Glutamatergic neuron (in vitro differentiated cells): Measurements from ENCODE around the gene TSPAN12. TPM values are rescaled to one million over a fixed set of nuclear protein-coding genes. Genes with fewer than 3 reads are reported as not detected.
A peak's percentile ranks its signal among the peaks of the same experiment; 100 is the strongest.

Experiments used
- DNase-seq: peaks from one replicate; pipeline ENCODE4 v3.0.0; 2022
- H3K27ac Mint-ChIP-seq: one replicate; pipeline ENCODE4 v1.8.0; 2020; ENCODE audit warnings: mild to moderate bottlenecking, mixed read lengths, inconsistent platforms; ENCODE audit not compliant: unreplicated experiment
- H3K27me3 Mint-ChIP-seq: one replicate; pipeline ENCODE4 v1.8.0; 2020; ENCODE audit warnings: mild to moderate bottlenecking, moderate library complexity, mixed read lengths, inconsistent platforms; ENCODE audit not compliant: unreplicated experiment
- H3K36me3 Mint-ChIP-seq: one replicate; pipeline ENCODE4 v1.8.0; 2020; ENCODE audit warnings: mild to moderate bottlenecking, mixed read lengths, inconsistent platforms; ENCODE audit not compliant: unreplicated experiment
- H3K4me1 Mint-ChIP-seq: one replicate; pipeline ENCODE4 v1.8.0; 2020; ENCODE audit warnings: mild to moderate bottlenecking, low read depth, mixed read lengths, inconsistent platforms; ENCODE audit not compliant: unreplicated experiment
- H3K4me3 Mint-ChIP-seq: one replicate; pipeline ENCODE4 v1.8.0; 2020; ENCODE audit warnings: mild to moderate bottlenecking, mixed read lengths, inconsistent platforms; ENCODE audit not compliant: unreplicated experiment
- H3K9me3 Mint-ChIP-seq: one replicate; pipeline ENCODE4 v1.8.0; 2020; ENCODE audit warnings: mild to moderate bottlenecking, moderate library complexity, mixed read lengths, inconsistent platforms; ENCODE audit not compliant: unreplicated experiment
- total RNA-seq: library from RNA; stranded (reverse); fragmentation: NEBNext Ultra II Directional; extraction: Animal tissue kit (Norgen Biotek cat#: 25700); gene quantifications from one replicate; pipeline ENCODE4 v1.2.1, GENCODE V29; 2021; ENCODE audit not compliant: unreplicated experiment
- TF ChIP-seq, protein P1 (sequence below): fragments of 200-600 bp; sonication (generic); IDR thresholded peaks from one replicate; pipeline ENCODE4 v1.5.0; 2021; ENCODE audit not compliant: partially characterized antibody, unreplicated experiment

TSPAN12 gene
- total RNA-seq, 1 donor from 2014 or later, result 6.0 TPM

GRCh38 chr7:120876922-120877321 lies 19.0 kb upstream of the TSPAN12 start:
- H3K4me1 Mint-ChIP-seq, result peaks cover 31% of the 10 kb centered on the region
- H3K27ac Mint-ChIP-seq, result no peak overlapping the region
- no peaks in the 10 kb centered on the region for H3K36me3 Mint-ChIP-seq
- TF ChIP-seq, protein P1, sequence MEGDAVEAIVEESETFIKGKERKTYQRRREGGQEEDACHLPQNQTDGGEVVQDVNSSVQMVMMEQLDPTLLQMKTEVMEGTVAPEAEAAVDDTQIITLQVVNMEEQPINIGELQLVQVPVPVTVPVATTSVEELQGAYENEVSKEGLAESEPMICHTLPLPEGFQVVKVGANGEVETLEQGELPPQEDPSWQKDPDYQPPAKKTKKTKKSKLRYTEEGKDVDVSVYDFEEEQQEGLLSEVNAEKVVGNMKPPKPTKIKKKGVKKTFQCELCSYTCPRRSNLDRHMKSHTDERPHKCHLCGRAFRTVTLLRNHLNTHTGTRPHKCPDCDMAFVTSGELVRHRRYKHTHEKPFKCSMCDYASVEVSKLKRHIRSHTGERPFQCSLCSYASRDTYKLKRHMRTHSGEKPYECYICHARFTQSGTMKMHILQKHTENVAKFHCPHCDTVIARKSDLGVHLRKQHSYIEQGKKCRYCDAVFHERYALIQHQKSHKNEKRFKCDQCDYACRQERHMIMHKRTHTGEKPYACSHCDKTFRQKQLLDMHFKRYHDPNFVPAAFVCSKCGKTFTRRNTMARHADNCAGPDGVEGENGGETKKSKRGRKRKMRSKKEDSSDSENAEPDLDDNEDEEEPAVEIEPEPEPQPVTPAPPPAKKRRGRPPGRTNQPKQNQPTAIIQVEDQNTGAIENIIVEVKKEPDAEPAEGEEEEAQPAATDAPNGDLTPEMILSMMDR, result no peak
- H3K4me3 Mint-ChIP-seq, result no peak overlapping the region
- peaks cover 5% of the 10 kb centered on the region for H3K9me3 Mint-ChIP-seq
- H3K27me3 Mint-ChIP-seq, result no peaks in the 10 kb centered on the region
- no peak for DNase-seq

DNA sequence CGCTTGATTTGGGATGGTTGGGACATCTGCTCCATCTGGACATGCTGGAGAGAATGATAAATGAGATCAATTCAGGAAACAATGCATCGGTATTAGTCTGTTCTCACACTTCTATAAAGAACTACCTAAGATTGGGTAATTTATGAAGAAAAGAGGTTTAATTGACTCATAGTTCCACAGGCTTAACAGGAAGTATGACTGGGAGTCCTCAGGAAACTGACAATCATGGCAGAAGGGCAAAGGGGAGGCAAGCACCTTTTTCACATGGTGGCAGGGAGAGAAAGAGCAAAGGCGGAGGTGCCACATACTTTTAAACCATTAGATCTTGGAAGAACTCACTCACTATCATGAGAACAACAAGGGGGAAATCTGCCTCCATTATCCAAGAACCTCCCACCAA lies 16.8 kb upstream of the TSPAN12 start:
- H3K36me3 Mint-ChIP-seq, result no peaks in the 10 kb centered on the region
- H3K9me3 Mint-ChIP-seq, result peaks cover 5% of the 10 kb centered on the region
- TF ChIP-seq, protein P1, result no peak
- H3K27ac Mint-ChIP-seq, result peak overlapping the region; percentile 60
- DNase-seq, result no peak
- H3K27me3 Mint-ChIP-seq, result peaks cover 1% of the 10 kb centered on the region
- peaks cover 39% of the 10 kb centered on the region for H3K4me1 Mint-ChIP-seq
- peak overlapping the region; percentile 14 for H3K4me3 Mint-ChIP-seq

DNA sequence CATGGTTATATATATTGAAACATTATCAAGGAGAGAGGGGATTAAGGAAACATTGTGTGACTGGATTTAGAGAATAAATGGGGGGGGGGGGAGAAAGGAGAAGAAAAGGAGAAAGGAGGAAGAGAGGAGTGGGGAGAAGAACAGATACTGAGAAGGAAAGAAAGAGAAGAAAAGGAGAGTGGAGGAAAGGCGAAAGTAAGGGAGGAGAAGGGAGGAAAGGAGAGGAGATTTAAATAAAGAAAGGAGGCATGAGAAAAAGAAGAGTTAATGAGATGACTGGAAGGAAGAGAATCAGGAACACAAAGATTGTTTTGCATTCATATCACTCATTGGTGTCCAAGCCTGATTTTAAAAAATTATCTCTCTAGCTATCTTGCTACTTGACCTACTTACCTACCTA lies 16.1 kb upstream of the TSPAN12 start:
- Mint-ChIP-seq H3K27ac (peak overlapping the region; percentile 60), H3K27me3 (peaks cover 1% of the 10 kb centered on the region), H3K4me3 (no peak overlapping the region), H3K4me1 (peaks cover 39% of the 10 kb centered on the region), H3K36me3 (no peaks in the 10 kb centered on the region), H3K9me3 (peaks cover 5% of the 10 kb centered on the region)
- no peak for DNase-seq
- TF ChIP-seq, protein P1, result no peak

DNA sequence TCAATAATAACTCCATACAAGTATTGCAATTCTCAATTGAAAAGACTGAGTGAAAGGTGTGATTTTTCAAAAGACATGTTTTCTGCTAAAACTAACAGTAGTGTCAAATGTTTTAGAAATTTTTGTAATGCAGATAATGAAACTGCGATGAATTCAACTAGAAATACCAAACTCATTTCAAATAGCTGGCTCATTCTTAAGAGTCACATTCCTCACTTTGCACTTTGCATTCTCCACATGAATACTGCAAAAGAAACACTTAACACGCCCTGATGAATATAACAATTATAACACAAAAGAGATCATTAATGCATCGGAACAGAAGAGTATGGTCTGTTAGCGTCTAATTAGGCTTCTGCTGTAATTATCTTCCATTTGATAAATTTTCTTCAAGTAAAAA lies 15.5 kb upstream of the TSPAN12 start:
- Mint-ChIP-seq H3K27me3 (peaks cover 1% of the 10 kb centered on the region), H3K4me3 (no peak overlapping the region), H3K9me3 (peaks cover 5% of the 10 kb centered on the region), H3K36me3 (no peaks in the 10 kb centered on the region), H3K4me1 (peaks cover 39% of the 10 kb centered on the region), H3K27ac (no peak overlapping the region)
- TF ChIP-seq, protein P1, result no peak
- no peak for DNase-seq

DNA sequence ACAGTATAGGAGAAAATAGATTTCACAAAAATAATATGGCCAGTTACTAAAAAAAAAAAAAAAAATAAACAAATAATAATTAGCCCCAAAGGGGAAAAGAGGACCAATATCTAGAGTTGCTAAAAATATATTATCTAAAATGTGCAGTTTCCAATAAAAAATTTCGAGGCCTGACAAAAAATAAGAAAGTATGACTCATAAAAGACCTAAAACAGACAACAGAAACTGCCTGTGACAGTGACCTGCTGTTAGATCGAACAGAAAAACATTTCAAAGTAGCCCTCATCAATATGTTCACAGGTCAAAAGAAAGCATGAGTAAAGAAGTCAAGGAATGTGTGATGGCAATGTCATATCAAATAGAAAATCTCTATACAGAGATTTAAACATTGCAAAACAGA lies 11.8 kb upstream of the TSPAN12 start:
- no peaks in the 10 kb centered on the region for H3K36me3 Mint-ChIP-seq
- H3K4me1 Mint-ChIP-seq, result peaks cover 33% of the 10 kb centered on the region
- no peak for DNase-seq
- H3K4me3 Mint-ChIP-seq, result no peak overlapping the region
- H3K27ac Mint-ChIP-seq, result no peak overlapping the region
- H3K27me3 Mint-ChIP-seq, result peaks cover 1% of the 10 kb centered on the region
- peaks cover 5% of the 10 kb centered on the region for H3K9me3 Mint-ChIP-seq
- TF ChIP-seq, protein P1, result no peak
